H1 (cell line): ENCODE data around the gene TP73.

ENCODE experiments used
- CREB1 ChIP-seq: IDR thresholded peaks from 2 replicates; pipeline ENCODE4 v1.6.1; 2012; ENCODE audit warnings: inconsistent platforms
- CTBP2 ChIP-seq: IDR thresholded peaks from 2 replicates; pipeline ENCODE4 v1.7.0; 2011; ENCODE audit warnings: borderline replicate concordance, mild to moderate bottlenecking, moderate library complexity, mixed read lengths, low read length; ENCODE audit not compliant: insufficient read depth, insufficient read length
- CTCF ChIP-seq, 3 experiments: IDR thresholded peaks; 1 replicate in 2 of 3; 2 replicates in 1 of 3; pipeline versions ENCODE4 v1.5.1 to v1.6.1; 2011; ENCODE audit warnings: low read length in 3 of 3, mild to moderate bottlenecking in 3 of 3, inconsistent platforms in 2 of 3, low read depth in 1 of 3, moderate library complexity in 1 of 3; ENCODE audit not compliant: insufficient read depth in 1 of 3; ENCODE audit errors: control extremely low read depth in 1 of 3
- EZH2 ChIP-seq: fragments of 200-600 bp; sonication (generic); IDR thresholded peaks from 2 replicates; pipeline ENCODE4 v1.7.1; 2012; ENCODE audit warnings: low read depth, mild to moderate bottlenecking, moderate library complexity, low read length, inconsistent platforms; ENCODE audit not compliant: severe bottlenecking
- GABPA ChIP-seq: IDR thresholded peaks from 2 replicates; pipeline ENCODE4 v1.6.1; 2011; ENCODE audit warnings: mild to moderate bottlenecking, low read length, moderate library complexity, borderline replicate concordance; ENCODE audit not compliant: insufficient read depth
- KDM1A ChIP-seq: fragments of 200-600, 300-600 bp; sonication (generic); IDR thresholded peaks from 2 replicates; pipeline ENCODE4 v1.7.1; 2016; ENCODE audit warnings: mild to moderate bottlenecking, low read length, borderline replicate concordance
- MAFK ChIP-seq: IDR thresholded peaks from 2 replicates; pipeline ENCODE4 v1.6.1; 2012; ENCODE audit warnings: low read depth, mild to moderate bottlenecking, improper control_type of control experiment, low read length
- NRF1 ChIP-seq: IDR thresholded peaks from 2 replicates; pipeline ENCODE4 v1.6.1; 2011; ENCODE audit warnings: mild to moderate bottlenecking, low read depth, low read length, improper control_type of control experiment
- POLR2A ChIP-seq, 2 experiments: IDR thresholded peaks; 1 replicate in 1 of 2; 2 replicates in 1 of 2; pipeline ENCODE4 v1.6.1; 2011; ENCODE audit warnings: low read depth in 2 of 2, low read length in 2 of 2, mild to moderate bottlenecking in 2 of 2; ENCODE audit errors: control extremely low read depth in 1 of 2
- POLR2AphosphoS5 ChIP-seq: IDR thresholded peaks from 2 replicates; pipeline ENCODE4 v1.6.1; 2011; ENCODE audit warnings: low read depth, low read length
- SAP30 ChIP-seq: fragments of 300-600 bp; sonication (generic); IDR thresholded peaks from 2 replicates; pipeline ENCODE4 v1.7.1; 2012; ENCODE audit warnings: low read length, moderate library complexity, mild to moderate bottlenecking, inconsistent platforms; ENCODE audit not compliant: insufficient read depth, insufficient replicate concordance
- SP4 ChIP-seq: IDR thresholded peaks from 2 replicates; pipeline ENCODE4 v1.6.1; 2012; ENCODE audit warnings: low read length, inconsistent platforms
- ZNF274 ChIP-seq: IDR thresholded peaks from 2 replicates; pipeline ENCODE4 v1.7.0; 2012; ENCODE audit warnings: low read length, borderline replicate concordance; ENCODE audit errors: extremely low read depth

GRCh38 chr1:3767328-3767925, 115.1 kb downstream of the TP73 start:
- TF ChIP-seq CTBP2 (no peak), KDM1A (no peak), CTCF (IDR thresholded peaks at IDR 0.05; ENCODE audit: control extremely low read depth in 1 of 3, insufficient read depth in 1 of 3, low read depth in 1 of 3, low read length in 3 of 3) (no peak), GABPA (no peak), ZNF274 (no peak), SP4 (no peak), POLR2AphosphoS5 (no peak), MAFK (no peak), CREB1 (no peak), POLR2A (IDR thresholded peaks at IDR 0.05; ENCODE audit: control extremely low read depth in 1 of 2, low read depth in 2 of 2, low read length in 2 of 2) (no peak), SAP30 (no peak), EZH2 (no peak), NRF1 (no peak)
